SK-N-SH (cell line): ENCODE data around the gene HOXC10.

Source experiments
- EZH2phosphoT487 ChIP-seq: fragments of 200-600 bp; sonication (generic); IDR thresholded peaks from 2 replicates; pipeline ENCODE4 v1.6.1; 2017; ENCODE audit warnings: low read depth, mixed run types, mild to moderate bottlenecking, antibody characterized with exemption, moderate library complexity, borderline replicate concordance
- JUND ChIP-seq: IDR thresholded peaks from 2 replicates; pipeline ENCODE4 v1.4.0; 2012
- POLR2AphosphoS5 ChIP-seq: IDR thresholded peaks from 2 replicates; pipeline ENCODE4 v1.6.1; 2012; ENCODE audit warnings: low read depth, low read length
- RAD21 ChIP-seq: IDR thresholded peaks from 2 replicates; pipeline ENCODE4 v1.6.1; 2012; ENCODE audit warnings: mild to moderate bottlenecking, low read length
- YY1 ChIP-seq: IDR thresholded peaks from 2 replicates; pipeline ENCODE4 v1.4.0; 2012; ENCODE audit warnings: low read depth, mild to moderate bottlenecking
- TF ChIP-seq, protein P1 (sequence below): fragments of 200-600 bp; sonication (generic); IDR thresholded peaks from 2 replicates; pipeline ENCODE4 v1.6.1; 2017; ENCODE audit warnings: antibody characterized with exemption, mild to moderate bottlenecking, moderate library complexity

DNA sequence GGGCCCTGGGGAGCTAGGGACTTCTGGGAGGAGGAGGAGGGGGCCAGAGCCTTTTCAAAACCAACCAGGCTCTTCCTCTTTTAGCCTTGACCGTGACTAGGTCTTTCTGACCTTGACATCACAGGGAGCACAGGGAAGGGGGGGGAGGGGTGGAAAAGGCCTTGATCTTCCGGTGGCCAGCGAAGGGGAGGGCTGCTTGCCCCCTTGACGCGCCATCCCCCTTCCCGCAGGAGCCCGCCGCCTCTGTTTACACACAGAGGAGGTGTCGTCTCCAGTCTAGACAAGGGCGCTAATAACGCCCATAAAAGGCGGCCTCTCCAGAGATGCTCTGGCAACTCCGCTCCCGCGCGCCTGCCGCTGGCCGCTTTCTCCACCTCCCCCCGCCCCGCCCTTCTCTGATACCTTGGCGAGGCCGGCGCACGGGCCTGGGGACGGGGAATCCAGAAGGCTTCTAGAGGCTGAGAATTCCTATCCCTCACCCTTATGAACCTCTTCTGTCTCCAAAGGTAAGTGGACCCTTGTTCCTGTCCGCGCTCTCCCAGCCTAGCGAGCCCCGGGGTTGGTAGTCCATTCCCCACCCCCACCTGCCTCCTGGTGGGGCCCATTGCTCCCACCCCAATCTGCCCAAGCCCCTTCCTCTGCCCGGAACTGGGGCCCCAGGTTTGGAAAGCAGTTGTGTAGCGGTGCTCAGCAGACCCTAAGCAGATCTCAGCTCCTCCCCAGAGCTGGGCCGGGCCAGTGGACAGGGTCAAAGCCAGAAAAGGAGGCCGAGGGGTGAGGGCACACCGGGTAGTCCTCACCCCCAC lies 35.1 kb upstream of the HOXC10 start:
- TF ChIP-seq, protein P1, sequence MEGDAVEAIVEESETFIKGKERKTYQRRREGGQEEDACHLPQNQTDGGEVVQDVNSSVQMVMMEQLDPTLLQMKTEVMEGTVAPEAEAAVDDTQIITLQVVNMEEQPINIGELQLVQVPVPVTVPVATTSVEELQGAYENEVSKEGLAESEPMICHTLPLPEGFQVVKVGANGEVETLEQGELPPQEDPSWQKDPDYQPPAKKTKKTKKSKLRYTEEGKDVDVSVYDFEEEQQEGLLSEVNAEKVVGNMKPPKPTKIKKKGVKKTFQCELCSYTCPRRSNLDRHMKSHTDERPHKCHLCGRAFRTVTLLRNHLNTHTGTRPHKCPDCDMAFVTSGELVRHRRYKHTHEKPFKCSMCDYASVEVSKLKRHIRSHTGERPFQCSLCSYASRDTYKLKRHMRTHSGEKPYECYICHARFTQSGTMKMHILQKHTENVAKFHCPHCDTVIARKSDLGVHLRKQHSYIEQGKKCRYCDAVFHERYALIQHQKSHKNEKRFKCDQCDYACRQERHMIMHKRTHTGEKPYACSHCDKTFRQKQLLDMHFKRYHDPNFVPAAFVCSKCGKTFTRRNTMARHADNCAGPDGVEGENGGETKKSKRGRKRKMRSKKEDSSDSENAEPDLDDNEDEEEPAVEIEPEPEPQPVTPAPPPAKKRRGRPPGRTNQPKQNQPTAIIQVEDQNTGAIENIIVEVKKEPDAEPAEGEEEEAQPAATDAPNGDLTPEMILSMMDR, result no peak
- TF ChIP-seq YY1 (no peak), JUND (no peak), POLR2AphosphoS5 (no peak), EZH2phosphoT487 (no peak), RAD21 (no peak)
